ENCODE results near the gene GAL3ST1. TPM values are rescaled to one million over a fixed set of nuclear protein-coding genes. Genes with fewer than 3 reads are reported as not detected.

Gene GAL3ST1
- polyA plus RNA-seq, 3 donors: not detected

DNA sequence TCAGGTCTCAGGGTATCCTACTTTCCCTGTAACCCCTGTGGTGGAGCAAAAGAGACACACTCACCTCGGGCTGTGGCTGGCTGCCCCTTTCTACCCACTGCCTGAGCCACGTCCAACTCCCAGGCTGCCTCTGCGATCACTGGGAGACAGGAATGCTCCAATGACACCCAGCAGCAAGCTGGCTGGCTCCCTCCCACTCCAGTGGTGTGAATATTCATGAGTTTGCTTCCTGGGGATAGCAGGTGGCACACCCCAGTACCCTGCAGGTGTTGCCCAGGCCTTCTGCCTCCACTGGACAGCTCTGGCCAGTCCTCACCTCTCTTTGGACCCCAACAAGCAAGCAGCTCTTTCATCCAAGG lies 9.7 kb downstream of the GAL3ST1 start:
- Mint-ChIP-seq H3K4me3 (no peak overlapping the region), H3K9me3 (peaks cover 0 to 3% (median 0%) of the 10 kb centered on the region in 7 donors), H3K4me1 (no peaks in the 10 kb centered on the region), H3K27me3 (ENCODE audit: low read depth in 3 of 3) (peaks cover 1 to 12% (median 8%) of the 10 kb centered on the region in 3 donors), H3K27ac (no peak overlapping the region), H3K36me3 (no peaks in the 10 kb centered on the region)
- Histone ChIP-seq H3K36me3 (replicated peaks in 1 of 2; ENCODE audit: control insufficient read depth in 1 of 2, insufficient read depth in 2 of 2, low read length in 2 of 2) (no peaks in the 10 kb centered on the region), H3K4me2 (replicated peaks; ENCODE audit: extremely low read depth, low read length, poor library complexity, severe bottlenecking) (no peak overlapping the region), H3K4me3 (replicated peaks in 1 of 3; ENCODE audit: low read depth in 2 of 3, low read length in 3 of 3) (no peak overlapping the region), H4K20me1 (ENCODE audit: insufficient read depth, low read length) (no peaks in the 10 kb centered on the region), H3K79me2 (ENCODE audit: insufficient read depth, low read length) (no peaks in the 10 kb centered on the region), H3K27me3 (ENCODE audit: control insufficient read depth in 2 of 2, insufficient read depth in 2 of 2, low read length in 2 of 2) (no peaks in the 10 kb centered on the region), H3K27ac (ENCODE audit: low read depth in 1 of 2, low read length in 2 of 2) (no peak overlapping the region), H3K4me1 (ENCODE audit: control insufficient read depth in 1 of 2, insufficient read depth in 2 of 2, low read length in 2 of 2) (no peaks in the 10 kb centered on the region), H3K9me3 (replicated peaks in 1 of 2; ENCODE audit: control insufficient read depth in 1 of 2, insufficient read depth in 1 of 2, low read length in 2 of 2) (no peaks in the 10 kb centered on the region), H3K9ac (ENCODE audit: insufficient read depth, low read length, poor library complexity, severe bottlenecking) (no peak overlapping the region), H2AFZ (ENCODE audit: insufficient read depth, low read depth, low read length, poor library complexity, severe bottlenecking) (no peak overlapping the region)
- no peak for TF ChIP-seq CTCF (IDR thresholded peaks at IDR 0.05)
- 71% methylated on average over 3 of the region's 3 CpGs for WGBS (ENCODE audit: insufficient coverage)
- intact Hi-C loops (cut with micrococcal nuclease): loop anchor here in 1 of 2 donors (10.0 kb wide), 1 partner anchor 190 kb away; no protein-coding TSS in a partner anchor
- no peak for DNase-seq

- Mint-ChIP-seq H3K27me3 (ENCODE audit: low read depth in 3 of 3) (peaks cover 1 to 9% (median 7%) of the 10 kb centered on the region in 3 donors), H3K27ac (no peak overlapping the region), H3K4me3 (no peak overlapping the region), H3K36me3 (no peaks in the 10 kb centered on the region), H3K4me1 (no peaks in the 10 kb centered on the region), H3K9me3 (peaks cover 0 to 3% (median 0%) of the 10 kb centered on the region in 7 donors)
- Histone ChIP-seq H3K4me1 (ENCODE audit: control insufficient read depth in 1 of 2, insufficient read depth in 2 of 2, low read length in 2 of 2) (no peaks in the 10 kb centered on the region), H3K4me3 (replicated peaks in 1 of 3; ENCODE audit: low read depth in 2 of 3, low read length in 3 of 3) (no peak overlapping the region), H3K27me3 (ENCODE audit: control insufficient read depth in 2 of 2, insufficient read depth in 2 of 2, low read length in 2 of 2) (no peaks in the 10 kb centered on the region), H4K20me1 (ENCODE audit: insufficient read depth, low read length) (no peaks in the 10 kb centered on the region), H3K9ac (ENCODE audit: insufficient read depth, low read length, poor library complexity, severe bottlenecking) (no peak overlapping the region), H3K4me2 (replicated peaks; ENCODE audit: extremely low read depth, low read length, poor library complexity, severe bottlenecking) (no peak overlapping the region), H3K36me3 (replicated peaks in 1 of 2; ENCODE audit: control insufficient read depth in 1 of 2, insufficient read depth in 2 of 2, low read length in 2 of 2) (no peaks in the 10 kb centered on the region), H3K9me3 (replicated peaks in 1 of 2; ENCODE audit: control insufficient read depth in 1 of 2, insufficient read depth in 1 of 2, low read length in 2 of 2) (no peaks in the 10 kb centered on the region), H2AFZ (ENCODE audit: insufficient read depth, low read depth, low read length, poor library complexity, severe bottlenecking) (no peak overlapping the region), H3K79me2 (ENCODE audit: insufficient read depth, low read length) (no peaks in the 10 kb centered on the region), H3K27ac (ENCODE audit: low read depth in 1 of 2, low read length in 2 of 2) (no peak overlapping the region)
- intact Hi-C loops (cut with micrococcal nuclease): loop anchor here in 1 of 2 donors (10.0 kb wide), 1 partner anchor 191 kb away; no protein-coding TSS in a partner anchor
- no peak for TF ChIP-seq CTCF (IDR thresholded peaks at IDR 0.05)
- WGBS (ENCODE audit: insufficient coverage): 95% methylated on average over 7 of the region's 8 CpGs
- no peak for DNase-seq
These were observed 10.3 kb downstream of the GAL3ST1 start for GRCh38 chr22:30564045-30564760.

Data from CD14-positive monocyte (primary cell).